Tibial nerve (tissue), 4 donors: ENCODE measurements around the gene CUZD1.
"Not testable (repeated sequence)": the region's sequence is repeated elsewhere in the genome, so short reads cannot be mapped to it uniquely, and the experiment has no call there.

Experiments
- EP300 ChIP-seq, 2 donors: sonication (generic); formaldehyde crosslinking; IDR thresholded peaks; one replicate each; pipeline ENCODE4 v1.6.1; 2017; ENCODE audit warnings: antibody characterized with exemption in 2 of 2, mild to moderate bottlenecking in 1 of 2
- TF ChIP-seq, protein P1 (sequence below), 5 experiments: fragments of 200-600 bp in 3 of 5; fragments of 450-650 bp in 2 of 5; sonication (generic) in 3 of 5; IDR thresholded peaks; one replicate each; pipeline ENCODE4 v1.5.1; 2016 to 2019; ENCODE audit warnings: antibody characterized with exemption in 5 of 5, mild to moderate bottlenecking in 3 of 5, moderate library complexity in 2 of 5

DNA sequence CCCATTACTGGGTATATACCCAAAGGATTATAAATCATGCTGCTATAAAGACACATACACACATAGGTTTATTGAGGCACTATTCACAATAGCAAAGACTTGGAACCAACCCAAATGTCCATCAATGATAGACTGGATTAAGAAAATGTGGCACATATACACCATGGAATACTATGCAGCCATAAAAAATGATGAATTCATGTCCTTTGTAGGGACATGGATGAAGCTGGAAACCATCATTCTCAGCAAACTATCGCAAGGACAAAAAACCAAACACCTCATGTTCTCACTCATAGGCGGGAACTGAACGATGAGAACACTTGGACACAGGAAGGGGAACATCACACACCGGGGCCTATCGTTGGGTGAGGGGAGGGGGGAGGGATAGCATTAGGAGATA lies 12.4 kb upstream of the CUZD1 start:
- TF ChIP-seq, protein P1, sequence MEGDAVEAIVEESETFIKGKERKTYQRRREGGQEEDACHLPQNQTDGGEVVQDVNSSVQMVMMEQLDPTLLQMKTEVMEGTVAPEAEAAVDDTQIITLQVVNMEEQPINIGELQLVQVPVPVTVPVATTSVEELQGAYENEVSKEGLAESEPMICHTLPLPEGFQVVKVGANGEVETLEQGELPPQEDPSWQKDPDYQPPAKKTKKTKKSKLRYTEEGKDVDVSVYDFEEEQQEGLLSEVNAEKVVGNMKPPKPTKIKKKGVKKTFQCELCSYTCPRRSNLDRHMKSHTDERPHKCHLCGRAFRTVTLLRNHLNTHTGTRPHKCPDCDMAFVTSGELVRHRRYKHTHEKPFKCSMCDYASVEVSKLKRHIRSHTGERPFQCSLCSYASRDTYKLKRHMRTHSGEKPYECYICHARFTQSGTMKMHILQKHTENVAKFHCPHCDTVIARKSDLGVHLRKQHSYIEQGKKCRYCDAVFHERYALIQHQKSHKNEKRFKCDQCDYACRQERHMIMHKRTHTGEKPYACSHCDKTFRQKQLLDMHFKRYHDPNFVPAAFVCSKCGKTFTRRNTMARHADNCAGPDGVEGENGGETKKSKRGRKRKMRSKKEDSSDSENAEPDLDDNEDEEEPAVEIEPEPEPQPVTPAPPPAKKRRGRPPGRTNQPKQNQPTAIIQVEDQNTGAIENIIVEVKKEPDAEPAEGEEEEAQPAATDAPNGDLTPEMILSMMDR (IDR thresholded peaks at IDR 0.05) = not testable (repeated sequence)
- TF ChIP-seq EP300 (IDR thresholded peaks at IDR 0.05) = not testable (repeated sequence)
